ENCODE results near the gene SRSF2. TPM values are rescaled to one million over a fixed set of nuclear protein-coding genes. Genes with fewer than 3 reads are reported as not detected.

Gene SRSF2
- total RNA-seq, 1 donor from 2014 or later = 122 TPM

GRCh38 chr17:76736349-76737081 is 616 bp downstream of the SRSF2 start:
- H3K9me3 ChIP-seq = no peaks in the 10 kb centered on the region
- DNase-seq = peak; percentile 88
- H3K4me3 ChIP-seq = peak overlapping the region; percentile 95
- peaks cover 67% of the 10 kb centered on the region for H3K4me1 ChIP-seq
- peak; percentile 63 to 67 for ATAC-seq
- peak overlapping the region; percentile 98 for H3K27ac ChIP-seq
- H3K27me3 ChIP-seq (ENCODE audit: low read depth) = no peaks in the 10 kb centered on the region
- intact Hi-C loops (cut with DNase I) = no loop called here
- H3K36me3 ChIP-seq = peaks cover 48% of the 10 kb centered on the region
- peak; percentile 32 for TF ChIP-seq CTCF (IDR thresholded peaks at IDR 0.05)

DNA sequence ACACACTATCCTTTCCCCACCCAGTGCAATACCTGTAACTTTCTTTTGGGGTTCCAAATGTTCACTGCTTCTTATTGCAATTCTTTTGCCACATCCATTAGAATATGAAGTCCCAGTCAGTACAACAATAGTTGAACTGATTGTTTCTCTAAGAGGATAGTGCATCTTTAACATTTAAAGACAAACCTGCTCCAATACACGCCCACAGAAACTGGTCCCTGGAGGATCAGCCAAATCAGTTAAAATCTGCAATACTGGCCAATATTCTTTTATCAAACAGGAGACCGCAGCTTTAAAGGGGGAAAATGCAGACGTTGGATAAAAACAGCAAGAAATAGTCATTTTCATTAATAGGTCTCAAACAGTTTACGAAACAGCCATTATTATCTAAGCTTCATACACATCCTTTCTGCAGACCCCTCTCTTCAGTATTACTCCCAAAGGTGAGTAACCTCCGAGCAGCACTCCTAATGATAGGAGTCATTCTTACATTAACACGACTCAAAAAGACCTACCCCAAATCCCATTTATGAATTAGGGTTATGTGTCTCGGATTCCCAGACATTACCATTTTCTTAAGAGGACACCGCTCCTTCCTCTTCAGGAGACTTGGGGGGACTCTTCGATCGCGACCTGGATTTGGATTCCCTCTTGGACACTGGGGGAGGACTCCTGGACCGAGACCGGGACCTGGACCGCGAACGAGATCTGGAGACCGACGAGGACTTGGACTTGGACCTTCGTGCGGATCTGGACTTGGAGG is 1.4 kb downstream of the SRSF2 start:
- Histone ChIP-seq H3K27me3 (ENCODE audit: low read depth) (no peaks in the 10 kb centered on the region), H3K4me3 (peak overlapping the region; percentile 95), H3K27ac (peak overlapping the region; percentile 98), H3K4me1 (peaks cover 74% of the 10 kb centered on the region), H3K9me3 (no peaks in the 10 kb centered on the region), H3K36me3 (peaks cover 54% of the 10 kb centered on the region)
- no peak for TF ChIP-seq CTCF (IDR thresholded peaks at IDR 0.05)
- no peak for ATAC-seq
- intact Hi-C loops (cut with DNase I) = no loop called here
- no peak for DNase-seq

DNA sequence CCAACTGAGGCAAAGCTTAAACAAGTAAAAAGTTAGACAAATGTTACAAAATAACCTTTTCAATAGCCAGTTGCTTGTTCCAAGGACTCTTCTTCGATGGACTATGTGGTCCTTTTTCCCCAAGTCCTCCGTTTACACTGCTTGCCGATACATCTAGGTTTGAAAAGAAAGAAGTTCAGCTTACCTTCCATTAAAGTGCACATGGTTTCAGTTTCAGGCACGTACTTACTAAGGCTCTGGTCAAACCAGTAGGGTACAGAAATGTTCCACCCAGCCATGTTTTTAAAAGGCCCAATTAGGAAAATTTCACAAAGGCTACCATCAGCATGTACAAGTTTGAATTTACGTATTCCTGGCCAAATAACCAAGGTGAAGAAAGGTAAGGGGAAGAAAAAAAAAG is 2.1 kb downstream of the SRSF2 start:
- Histone ChIP-seq H3K27me3 (ENCODE audit: low read depth) (no peaks in the 10 kb centered on the region), H3K4me1 (peaks cover 72% of the 10 kb centered on the region), H3K9me3 (no peaks in the 10 kb centered on the region), H3K36me3 (peaks cover 62% of the 10 kb centered on the region), H3K4me3 (peak overlapping the region; percentile 95), H3K27ac (peak overlapping the region; percentile 98)
- intact Hi-C loops (cut with DNase I) = no loop called here
- no peak for ATAC-seq
- DNase-seq = no peak
- TF ChIP-seq CTCF (IDR thresholded peaks at IDR 0.05) = no peak

DNA sequence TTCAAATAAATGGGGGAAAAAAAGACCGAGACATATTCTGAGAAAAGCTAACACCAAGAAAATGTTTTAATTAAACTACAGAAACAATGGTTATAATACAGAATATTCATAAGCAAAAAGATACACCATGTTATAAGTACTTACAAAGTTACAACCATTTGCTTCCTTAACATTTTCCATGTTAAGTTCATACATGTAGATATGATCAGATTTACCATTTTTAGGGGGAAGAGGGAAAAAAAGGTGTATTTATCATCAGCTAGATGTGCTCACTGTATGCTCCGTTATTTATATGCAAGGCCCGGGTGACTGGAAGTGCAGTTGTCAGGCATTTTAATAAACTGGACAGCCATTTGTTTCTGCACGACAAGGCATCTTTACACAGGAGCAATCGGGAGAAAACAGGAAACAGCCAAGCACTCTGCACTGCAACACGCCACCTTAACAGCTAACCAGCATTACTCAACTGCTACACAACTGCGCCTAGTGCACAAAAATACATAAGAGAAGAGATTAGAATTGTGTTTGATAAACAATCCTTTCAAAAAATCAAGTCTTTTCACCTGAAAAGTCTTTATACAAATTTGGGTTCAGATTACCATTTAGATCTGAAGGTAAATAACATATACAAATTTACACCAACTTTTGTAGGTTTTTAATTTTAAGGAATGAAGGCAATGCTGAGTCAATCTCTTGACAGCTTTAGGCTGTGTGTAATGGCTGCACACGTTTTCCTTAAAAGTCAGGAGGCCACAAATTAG is 2.9 kb downstream of the SRSF2 start:
- no peaks in the 10 kb centered on the region for H3K27me3 ChIP-seq (ENCODE audit: low read depth)
- intact Hi-C loops (cut with DNase I) = no loop called here
- H3K4me1 ChIP-seq = peaks cover 72% of the 10 kb centered on the region
- H3K36me3 ChIP-seq = peaks cover 69% of the 10 kb centered on the region
- peak overlapping the region; percentile 98 for H3K27ac ChIP-seq
- H3K9me3 ChIP-seq = no peaks in the 10 kb centered on the region
- ATAC-seq (no peak), DNase-seq (no peak)
- H3K4me3 ChIP-seq = peak overlapping the region; percentile 95
- no peak for TF ChIP-seq CTCF (IDR thresholded peaks at IDR 0.05)

DNA sequence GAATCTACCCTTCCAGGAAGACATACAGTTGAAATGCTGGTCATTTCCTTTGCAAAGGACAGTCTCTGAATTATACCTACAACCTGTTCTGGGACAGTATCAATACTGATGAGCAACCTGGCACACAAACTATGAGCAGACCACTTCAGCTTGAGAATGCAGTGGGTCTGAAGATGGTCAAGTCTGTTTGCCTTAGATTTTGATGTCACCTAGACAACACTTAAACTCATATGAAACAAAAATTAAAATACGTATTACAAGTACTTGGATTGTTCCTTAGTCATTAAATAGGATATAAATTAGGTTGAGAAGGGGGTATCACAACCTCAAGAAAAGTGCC is 3.5 kb downstream of the SRSF2 start:
- no peak overlapping the region for H3K4me3 ChIP-seq
- H3K9me3 ChIP-seq = no peaks in the 10 kb centered on the region
- intact Hi-C loops (cut with DNase I) = no loop called here
- no peaks in the 10 kb centered on the region for H3K27me3 ChIP-seq (ENCODE audit: low read depth)
- ATAC-seq (no peak), DNase-seq (no peak)
- H3K36me3 ChIP-seq = peaks cover 72% of the 10 kb centered on the region
- no peak for TF ChIP-seq CTCF (IDR thresholded peaks at IDR 0.05)
- H3K4me1 ChIP-seq = peaks cover 71% of the 10 kb centered on the region
- no peak overlapping the region for H3K27ac ChIP-seq
